ENCODE data around the gene KIR2DL1. TPM values are rescaled to one million over a fixed set of nuclear protein-coding genes. Genes with fewer than 3 reads are reported as not detected.
"Not testable (repeated sequence)": the region's sequence is repeated elsewhere in the genome, so short reads cannot be mapped to it uniquely, and the experiment has no call there.

The KIR2DL1 gene
- polyA plus RNA-seq (2013, experiment 1 of 2): not detected
- polyA plus RNA-seq (2013, experiment 2 of 2): not detected

GRCh38 chr19:54769646-54770045 is at the start of gene KIR2DL1:
Gene KIR2DL1, plus strand, starts transcription at chr19:54769793. Its CDS starts 58 bp downstream, at chr19:54769851.
- not testable (repeated sequence) for H3K23ac ChIP-seq (ENCODE audit: low read length in 2 of 2); H2BK5ac ChIP-seq (ENCODE audit: low read depth, low read length, poor library complexity, severe bottlenecking); H3K36me3 ChIP-seq (ENCODE audit: control insufficient read depth in 1 of 2, insufficient read depth in 2 of 2, low read depth in 1 of 2, low read length in 2 of 2); H3K14ac ChIP-seq (ENCODE audit: low read length in 2 of 2); H3K4ac ChIP-seq (ENCODE audit: low read depth in 1 of 2, low read length in 2 of 2); H2AK5ac ChIP-seq (ENCODE audit: low read length, severe bottlenecking); H3K4me3 ChIP-seq (ENCODE audit: insufficient read depth in 1 of 2, low read depth in 1 of 2, low read length in 2 of 2); H4K8ac ChIP-seq (ENCODE audit: low read length); H3K27ac ChIP-seq (ENCODE audit: low read length, poor library complexity, severe bottlenecking); H3K4me2 ChIP-seq (ENCODE audit: low read length, poor library complexity, severe bottlenecking); H3K4me1 ChIP-seq (ENCODE audit: control insufficient read depth, insufficient read depth, low read depth, low read length); H2BK12ac ChIP-seq (ENCODE audit: low read length in 2 of 2); H3K9ac ChIP-seq (ENCODE audit: low read length); DNase-seq; H3K27me3 ChIP-seq (ENCODE audit: control insufficient read depth in 1 of 2, insufficient read depth in 1 of 2, low read length in 2 of 2); H3K79me1 ChIP-seq (replicated peaks; ENCODE audit: low read length, poor library complexity, severe bottlenecking); H3K18ac ChIP-seq (ENCODE audit: low read depth in 1 of 2, low read length in 2 of 2); H2BK120ac ChIP-seq (ENCODE audit: low read depth, low read length); H2AFZ ChIP-seq (ENCODE audit: low read depth, low read length); H2BK15ac ChIP-seq (ENCODE audit: low read depth, poor library complexity, severe bottlenecking); H3K9me3 ChIP-seq (ENCODE audit: control insufficient read depth, low read length); H4K91ac ChIP-seq (ENCODE audit: low read length)
- WGBS: 93% methylated on average over 15 of the region's 15 CpGs

- Histone ChIP-seq H3K27me3 (ENCODE audit: control insufficient read depth in 1 of 2, insufficient read depth in 1 of 2, low read length in 2 of 2) (no peaks in the 10 kb centered on the region), H3K18ac (ENCODE audit: low read depth in 1 of 2, low read length in 2 of 2) (no peak within 1 kb of the TSS), H2BK12ac (ENCODE audit: low read length in 2 of 2) (no peak within 1 kb of the TSS), H2BK120ac (ENCODE audit: low read depth, low read length) (no peak within 1 kb of the TSS), H4K91ac (ENCODE audit: low read length) (no peak within 1 kb of the TSS), H3K9me3 (ENCODE audit: control insufficient read depth, low read length) (peaks cover 52% of the 10 kb centered on the region), H3K14ac (ENCODE audit: low read length in 2 of 2) (no peak within 1 kb of the TSS), H3K9ac (ENCODE audit: low read length) (no peak within 1 kb of the TSS), H3K4me3 (ENCODE audit: insufficient read depth in 1 of 2, low read depth in 1 of 2, low read length in 2 of 2) (no peak within 1 kb of the TSS), H2BK15ac (ENCODE audit: low read depth, poor library complexity, severe bottlenecking) (no peak within 1 kb of the TSS), H4K8ac (ENCODE audit: low read length) (no peak within 1 kb of the TSS), H3K23ac (ENCODE audit: low read length in 2 of 2) (no peak within 1 kb of the TSS), H3K4me1 (ENCODE audit: control insufficient read depth, insufficient read depth, low read depth, low read length) (no peaks in the 10 kb centered on the region), H2BK5ac (ENCODE audit: low read depth, low read length, poor library complexity, severe bottlenecking) (no peak within 1 kb of the TSS), H2AFZ (ENCODE audit: low read depth, low read length) (no peak within 1 kb of the TSS), H2AK5ac (ENCODE audit: low read length, severe bottlenecking) (no peak within 1 kb of the TSS), H3K79me1 (replicated peaks; ENCODE audit: low read length, poor library complexity, severe bottlenecking) (no peaks in the 10 kb centered on the region), H3K36me3 (ENCODE audit: control insufficient read depth in 1 of 2, insufficient read depth in 2 of 2, low read depth in 1 of 2, low read length in 2 of 2) (no peaks in the 10 kb centered on the region), H3K4ac (ENCODE audit: low read depth in 1 of 2, low read length in 2 of 2) (no peak within 1 kb of the TSS), H3K4me2 (ENCODE audit: low read length, poor library complexity, severe bottlenecking) (no peak within 1 kb of the TSS), H3K27ac (ENCODE audit: low read length, poor library complexity, severe bottlenecking) (no peak within 1 kb of the TSS)
- WGBS: 72% methylated on average over 9 of the region's 9 CpGs
- no peak for DNase-seq
Observed at GRCh38 chr19:54724142-54724541, 45.5 kb upstream of the KIR2DL1 start, which contains the start of gene KIR3DL3. Gene KIR3DL3, plus strand, starts transcription at chr19:54724442. Its CDS starts 55 bp downstream, at chr19:54724497.

GRCh38 chr19:54724644-54725043 is 44.9 kb upstream of the KIR2DL1 start:
- H2BK5ac ChIP-seq (ENCODE audit: low read depth, low read length, poor library complexity, severe bottlenecking): no peak overlapping the region
- H3K9me3 ChIP-seq (ENCODE audit: control insufficient read depth, low read length): peaks cover 47% of the 10 kb centered on the region
- no peak overlapping the region for H3K14ac ChIP-seq (ENCODE audit: low read length in 2 of 2)
- no peaks in the 10 kb centered on the region for H3K27me3 ChIP-seq (ENCODE audit: control insufficient read depth in 1 of 2, insufficient read depth in 1 of 2, low read length in 2 of 2)
- no peak overlapping the region for H3K23ac ChIP-seq (ENCODE audit: low read length in 2 of 2)
- H2BK15ac ChIP-seq (ENCODE audit: low read depth, poor library complexity, severe bottlenecking): no peak overlapping the region
- H2AFZ ChIP-seq (ENCODE audit: low read depth, low read length): no peak overlapping the region
- H3K79me1 ChIP-seq (replicated peaks; ENCODE audit: low read length, poor library complexity, severe bottlenecking): no peaks in the 10 kb centered on the region
- no peak overlapping the region for H4K8ac ChIP-seq (ENCODE audit: low read length)
- DNase-seq: no peak
- no peak overlapping the region for H3K4me3 ChIP-seq (ENCODE audit: insufficient read depth in 1 of 2, low read depth in 1 of 2, low read length in 2 of 2)
- H3K18ac ChIP-seq (ENCODE audit: low read depth in 1 of 2, low read length in 2 of 2): no peak overlapping the region
- no peak overlapping the region for H2BK120ac ChIP-seq (ENCODE audit: low read depth, low read length)
- H4K91ac ChIP-seq (ENCODE audit: low read length): no peak overlapping the region
- H3K4me1 ChIP-seq (ENCODE audit: control insufficient read depth, insufficient read depth, low read depth, low read length): no peaks in the 10 kb centered on the region
- H3K36me3 ChIP-seq (ENCODE audit: control insufficient read depth in 1 of 2, insufficient read depth in 2 of 2, low read depth in 1 of 2, low read length in 2 of 2): no peaks in the 10 kb centered on the region
- H3K27ac ChIP-seq (ENCODE audit: low read length, poor library complexity, severe bottlenecking): no peak overlapping the region
- H3K4me2 ChIP-seq (ENCODE audit: low read length, poor library complexity, severe bottlenecking): no peak overlapping the region
- no peak overlapping the region for H2BK12ac ChIP-seq (ENCODE audit: low read length in 2 of 2)
- no peak overlapping the region for H2AK5ac ChIP-seq (ENCODE audit: low read length, severe bottlenecking)
- no peak overlapping the region for H3K4ac ChIP-seq (ENCODE audit: low read depth in 1 of 2, low read length in 2 of 2)
- WGBS: 38% methylated on average over 3 of the region's 3 CpGs
- no peak overlapping the region for H3K9ac ChIP-seq (ENCODE audit: low read length)

GRCh38 chr19:54725321-54725720 is 44.3 kb upstream of the KIR2DL1 start:
- H3K23ac ChIP-seq (ENCODE audit: low read length in 2 of 2): no peak overlapping the region
- no peak for DNase-seq
- no peak overlapping the region for H3K4me3 ChIP-seq (ENCODE audit: insufficient read depth in 1 of 2, low read depth in 1 of 2, low read length in 2 of 2)
- H3K4me1 ChIP-seq (ENCODE audit: control insufficient read depth, insufficient read depth, low read depth, low read length): no peaks in the 10 kb centered on the region
- no peak overlapping the region for H2BK12ac ChIP-seq (ENCODE audit: low read length in 2 of 2)
- H2BK5ac ChIP-seq (ENCODE audit: low read depth, low read length, poor library complexity, severe bottlenecking): no peak overlapping the region
- H3K9ac ChIP-seq (ENCODE audit: low read length): no peak overlapping the region
- no peak overlapping the region for H3K14ac ChIP-seq (ENCODE audit: low read length in 2 of 2)
- no peak overlapping the region for H3K18ac ChIP-seq (ENCODE audit: low read depth in 1 of 2, low read length in 2 of 2)
- no peak overlapping the region for H3K4ac ChIP-seq (ENCODE audit: low read depth in 1 of 2, low read length in 2 of 2)
- no peak overlapping the region for H4K8ac ChIP-seq (ENCODE audit: low read length)
- H3K27ac ChIP-seq (ENCODE audit: low read length, poor library complexity, severe bottlenecking): no peak overlapping the region
- 68% methylated on average over 7 of the region's 7 CpGs for WGBS
- no peak overlapping the region for H2AFZ ChIP-seq (ENCODE audit: low read depth, low read length)
- H3K9me3 ChIP-seq (ENCODE audit: control insufficient read depth, low read length): peaks cover 40% of the 10 kb centered on the region
- no peak overlapping the region for H4K91ac ChIP-seq (ENCODE audit: low read length)
- H3K4me2 ChIP-seq (ENCODE audit: low read length, poor library complexity, severe bottlenecking): no peak overlapping the region
- no peaks in the 10 kb centered on the region for H3K27me3 ChIP-seq (ENCODE audit: control insufficient read depth in 1 of 2, insufficient read depth in 1 of 2, low read length in 2 of 2)
- no peaks in the 10 kb centered on the region for H3K79me1 ChIP-seq (replicated peaks; ENCODE audit: low read length, poor library complexity, severe bottlenecking)
- no peak overlapping the region for H2AK5ac ChIP-seq (ENCODE audit: low read length, severe bottlenecking)
- H2BK120ac ChIP-seq (ENCODE audit: low read depth, low read length): no peak overlapping the region
- H3K36me3 ChIP-seq (ENCODE audit: control insufficient read depth in 1 of 2, insufficient read depth in 2 of 2, low read depth in 1 of 2, low read length in 2 of 2): no peaks in the 10 kb centered on the region
- H2BK15ac ChIP-seq (ENCODE audit: low read depth, poor library complexity, severe bottlenecking): no peak overlapping the region
